BE2C (cell line): Measurements from ENCODE around the gene RNF31. TPM values are rescaled to one million over a fixed set of nuclear protein-coding genes. Genes with fewer than 3 reads are reported as not detected.

ENCODE experiments used
- DNase-seq: peaks from one replicate; pipeline ENCODE4 v3.0.0-alpha.2; 2020
- H3K27me3 ChIP-seq: fragments of 250-450 bp; sonication (Bioruptor Pico); 2 replicates; pipeline ENCODE4 v1.5.1; 2020; ENCODE audit warnings: mild to moderate bottlenecking
- H3K36me3 ChIP-seq: fragments of 250-450 bp; sonication (Bioruptor Pico); 2 replicates; pipeline ENCODE4 v1.5.1; 2020; ENCODE audit warnings: mild to moderate bottlenecking
- H3K4me1 ChIP-seq: fragments of 250-450 bp; sonication (Bioruptor Pico); 2 replicates; pipeline ENCODE4 v1.5.1; 2020
- H3K4me3 ChIP-seq: 2 replicates; pipeline ENCODE4 v1.5.1; 2011; ENCODE audit warnings: low read depth, low read length
- H3K9me3 ChIP-seq: fragments of 250-450 bp; sonication (Bioruptor Pico); 2 replicates; pipeline ENCODE4 v1.5.1; 2020
- polyA plus RNA-seq: library from polyadenylated mRNA; unstranded; fragments of >200 nt; gene quantifications from one replicate; pipeline ENCODE4 v1.2.1, GENCODE V29; 2012; ENCODE audit warnings: low read depth, missing spikeins; ENCODE audit not compliant: insufficient read length, insufficient read depth
- TF ChIP-seq, protein P1 (sequence below): IDR thresholded peaks from 2 replicates; pipeline ENCODE4 v1.5.1; 2012; ENCODE audit warnings: mild to moderate bottlenecking, low read depth, low read length

Gene RNF31
- 107 TPM for polyA plus RNA-seq

DNA sequence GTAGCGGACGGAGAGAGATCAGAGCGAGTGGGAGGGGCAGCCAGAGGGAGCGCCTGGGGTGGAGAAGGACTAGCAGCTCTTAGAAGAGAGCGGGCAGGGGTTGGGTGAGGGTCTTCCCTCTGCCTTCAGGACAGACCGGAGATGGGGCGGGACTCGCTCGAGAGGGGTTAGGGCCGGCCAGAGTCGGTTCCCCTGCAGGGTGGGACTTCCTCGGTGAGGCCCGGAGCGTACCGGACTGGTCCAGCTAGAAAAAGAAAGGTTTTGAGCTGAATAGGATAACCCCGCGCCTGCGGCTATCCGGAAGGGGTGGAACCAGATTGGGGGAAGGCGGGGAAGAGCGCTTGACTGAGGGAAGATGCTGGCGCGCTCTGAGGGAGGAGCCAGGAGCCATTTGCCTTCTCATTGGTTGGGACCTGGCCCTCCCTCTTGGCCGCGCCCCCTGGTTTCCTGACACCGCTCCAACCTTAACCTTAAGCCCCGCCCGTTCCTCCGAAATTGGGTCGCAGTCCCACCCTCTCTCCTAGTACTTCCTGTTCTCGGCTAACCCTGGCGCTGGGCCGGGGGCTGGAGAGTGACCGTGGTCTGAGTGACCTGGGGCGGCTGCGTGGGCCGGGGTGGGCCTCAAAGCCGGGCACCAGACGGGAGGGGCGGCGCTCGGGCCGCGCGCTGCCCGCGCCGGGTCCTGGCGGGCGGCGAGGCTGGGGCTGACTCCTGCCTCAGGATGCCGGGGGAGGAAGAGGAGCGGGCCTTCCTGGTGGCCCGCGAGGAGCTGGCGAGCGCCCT, at the start of gene RNF31:
Gene RNF31 (plus strand): TSS at position 521 of the 783 bp plus-strand sequence. CDS start 201 bp downstream, at position 722.
- H3K4me3 ChIP-seq = peak within 1 kb of the TSS; percentile 90
- DNase-seq = peak; percentile 98
- no peaks in the 10 kb centered on the region for H3K9me3 ChIP-seq
- H3K4me1 ChIP-seq = no peaks in the 10 kb centered on the region
- TF ChIP-seq, protein P1, sequence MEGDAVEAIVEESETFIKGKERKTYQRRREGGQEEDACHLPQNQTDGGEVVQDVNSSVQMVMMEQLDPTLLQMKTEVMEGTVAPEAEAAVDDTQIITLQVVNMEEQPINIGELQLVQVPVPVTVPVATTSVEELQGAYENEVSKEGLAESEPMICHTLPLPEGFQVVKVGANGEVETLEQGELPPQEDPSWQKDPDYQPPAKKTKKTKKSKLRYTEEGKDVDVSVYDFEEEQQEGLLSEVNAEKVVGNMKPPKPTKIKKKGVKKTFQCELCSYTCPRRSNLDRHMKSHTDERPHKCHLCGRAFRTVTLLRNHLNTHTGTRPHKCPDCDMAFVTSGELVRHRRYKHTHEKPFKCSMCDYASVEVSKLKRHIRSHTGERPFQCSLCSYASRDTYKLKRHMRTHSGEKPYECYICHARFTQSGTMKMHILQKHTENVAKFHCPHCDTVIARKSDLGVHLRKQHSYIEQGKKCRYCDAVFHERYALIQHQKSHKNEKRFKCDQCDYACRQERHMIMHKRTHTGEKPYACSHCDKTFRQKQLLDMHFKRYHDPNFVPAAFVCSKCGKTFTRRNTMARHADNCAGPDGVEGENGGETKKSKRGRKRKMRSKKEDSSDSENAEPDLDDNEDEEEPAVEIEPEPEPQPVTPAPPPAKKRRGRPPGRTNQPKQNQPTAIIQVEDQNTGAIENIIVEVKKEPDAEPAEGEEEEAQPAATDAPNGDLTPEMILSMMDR = no peak
- H3K27me3 ChIP-seq = no peaks in the 10 kb centered on the region
- peaks cover 28% of the 10 kb centered on the region for H3K36me3 ChIP-seq

DNA sequence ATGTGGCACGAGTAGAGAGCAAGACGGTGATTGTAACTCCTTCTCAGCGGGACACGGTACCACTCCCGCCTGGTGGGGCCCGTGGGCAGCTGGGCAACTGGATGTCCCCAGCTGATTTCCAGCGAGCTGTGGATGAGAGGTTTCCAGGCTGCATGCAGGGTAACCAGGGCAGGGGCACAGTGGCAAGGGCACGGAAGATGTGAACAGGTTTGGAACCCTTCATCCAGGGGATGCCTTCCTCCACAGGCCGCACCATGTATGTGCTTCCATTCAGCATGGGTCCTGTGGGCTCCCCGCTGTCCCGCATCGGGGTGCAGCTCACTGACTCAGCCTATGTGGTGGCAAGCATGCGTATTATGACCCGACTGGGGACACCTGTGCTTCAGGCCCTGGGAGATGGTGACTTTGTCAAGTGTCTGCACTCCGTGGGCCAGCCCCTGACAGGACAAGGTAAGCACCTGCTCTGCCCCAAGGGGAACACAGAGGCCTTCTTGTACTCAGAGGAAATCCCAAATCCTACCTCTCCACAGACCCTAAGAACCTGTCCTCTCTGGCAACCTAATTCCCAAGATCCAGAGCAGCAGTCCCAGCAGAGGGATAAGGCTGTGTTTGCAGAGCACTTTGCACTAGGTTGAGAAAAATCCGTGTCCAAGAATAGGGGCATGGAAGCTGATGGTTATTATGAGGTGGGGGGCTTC, 48.9 kb upstream of the RNF31 start:
- Histone ChIP-seq H3K36me3 (peaks cover 37% of the 10 kb centered on the region), H3K27me3 (no peaks in the 10 kb centered on the region), H3K4me3 (no peak overlapping the region), H3K9me3 (no peaks in the 10 kb centered on the region), H3K4me1 (peaks cover 4% of the 10 kb centered on the region)
- DNase-seq = no peak
- TF ChIP-seq, protein P1 = no peak

GRCh38 chr14:24098927-24099813, 48.1 kb upstream of the RNF31 start:
- H3K4me1 ChIP-seq = no peaks in the 10 kb centered on the region; the same call in 1 of the 2 replicates
- TF ChIP-seq, protein P1 = no peak
- peaks cover 41% of the 10 kb centered on the region for H3K36me3 ChIP-seq
- no peaks in the 10 kb centered on the region for H3K9me3 ChIP-seq
- no peaks in the 10 kb centered on the region for H3K27me3 ChIP-seq
- H3K4me3 ChIP-seq = no peak overlapping the region
- DNase-seq = no peak

DNA sequence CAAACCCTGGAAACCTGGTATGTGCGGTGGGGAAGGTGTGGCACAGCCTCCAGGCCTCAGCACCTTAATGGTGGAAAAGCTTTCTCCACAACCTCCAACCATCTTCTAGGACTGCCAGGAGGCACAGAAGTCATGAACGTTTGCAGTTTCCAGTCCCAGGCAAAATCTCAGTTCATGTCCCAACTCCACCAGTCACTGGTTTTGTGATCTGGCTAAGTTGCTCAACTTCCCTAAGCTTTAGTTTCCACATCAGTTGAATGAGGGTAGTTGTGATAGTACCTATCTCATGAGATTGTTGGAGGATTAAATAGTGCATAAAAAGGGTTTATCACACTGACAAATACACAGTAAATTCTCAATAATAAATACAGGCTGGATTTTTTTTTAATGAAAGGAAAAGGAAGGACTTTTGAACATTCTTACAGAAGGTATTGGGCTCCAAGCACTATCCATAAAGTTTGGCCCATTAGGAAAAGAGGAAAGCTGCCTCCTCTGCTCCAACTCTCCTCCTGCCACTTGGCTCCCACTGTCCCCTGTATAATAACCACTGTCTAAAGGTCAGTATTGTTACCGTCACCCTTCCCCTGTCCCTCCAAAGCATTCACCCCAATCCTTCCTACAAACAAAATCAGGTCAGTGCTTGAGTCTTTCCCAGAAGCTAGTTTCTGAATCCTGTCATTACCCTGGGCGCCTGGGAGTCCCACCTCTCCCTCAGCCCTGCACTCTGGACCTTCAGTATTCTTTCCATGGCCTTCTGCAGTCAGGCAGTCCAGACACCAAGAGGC, 46.9 kb upstream of the RNF31 start:
- DNase-seq = no peak
- Histone ChIP-seq H3K27me3 (no peaks in the 10 kb centered on the region), H3K36me3 (peaks cover 41% of the 10 kb centered on the region), H3K4me1 (no peaks in the 10 kb centered on the region; the same call in 1 of the 2 replicates), H3K9me3 (no peaks in the 10 kb centered on the region), H3K4me3 (no peak overlapping the region)
- TF ChIP-seq, protein P1 = no peak

DNA sequence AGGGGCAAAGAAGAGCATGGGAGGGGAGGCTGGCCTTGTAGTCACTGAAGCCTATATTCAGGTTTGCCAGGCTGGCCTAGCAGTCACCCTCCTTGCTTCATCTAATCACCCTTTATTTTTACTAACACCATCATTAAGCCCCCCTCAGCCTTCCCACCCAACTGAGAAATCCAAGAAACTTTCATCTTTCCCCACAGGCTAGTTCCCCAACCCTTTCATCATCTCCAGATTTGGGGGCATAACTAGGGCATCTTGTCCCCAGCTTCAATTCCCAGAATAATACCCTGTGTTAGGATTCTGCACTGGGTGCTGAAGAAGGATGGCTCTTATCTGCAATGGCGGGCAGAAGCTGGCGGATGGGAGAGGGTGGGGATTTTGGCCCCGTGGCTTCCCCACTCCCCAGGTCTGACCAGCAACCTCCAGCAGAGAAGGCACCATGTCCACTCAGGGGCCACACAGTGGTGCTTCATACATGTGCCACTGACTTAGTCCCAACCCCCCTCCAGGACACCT, 46.3 kb upstream of the RNF31 start:
- H3K4me3 ChIP-seq = no peak overlapping the region
- TF ChIP-seq, protein P1 = no peak
- no peak for DNase-seq
- H3K27me3 ChIP-seq = no peaks in the 10 kb centered on the region
- no peaks in the 10 kb centered on the region for H3K9me3 ChIP-seq
- peaks cover 41% of the 10 kb centered on the region for H3K36me3 ChIP-seq
- no peaks in the 10 kb centered on the region for H3K4me1 ChIP-seq
